ENCODE measurements around the gene ERP27.
A peak's percentile ranks its signal among the peaks of the same experiment; 100 is the strongest.

The ERP27 gene

DNA sequence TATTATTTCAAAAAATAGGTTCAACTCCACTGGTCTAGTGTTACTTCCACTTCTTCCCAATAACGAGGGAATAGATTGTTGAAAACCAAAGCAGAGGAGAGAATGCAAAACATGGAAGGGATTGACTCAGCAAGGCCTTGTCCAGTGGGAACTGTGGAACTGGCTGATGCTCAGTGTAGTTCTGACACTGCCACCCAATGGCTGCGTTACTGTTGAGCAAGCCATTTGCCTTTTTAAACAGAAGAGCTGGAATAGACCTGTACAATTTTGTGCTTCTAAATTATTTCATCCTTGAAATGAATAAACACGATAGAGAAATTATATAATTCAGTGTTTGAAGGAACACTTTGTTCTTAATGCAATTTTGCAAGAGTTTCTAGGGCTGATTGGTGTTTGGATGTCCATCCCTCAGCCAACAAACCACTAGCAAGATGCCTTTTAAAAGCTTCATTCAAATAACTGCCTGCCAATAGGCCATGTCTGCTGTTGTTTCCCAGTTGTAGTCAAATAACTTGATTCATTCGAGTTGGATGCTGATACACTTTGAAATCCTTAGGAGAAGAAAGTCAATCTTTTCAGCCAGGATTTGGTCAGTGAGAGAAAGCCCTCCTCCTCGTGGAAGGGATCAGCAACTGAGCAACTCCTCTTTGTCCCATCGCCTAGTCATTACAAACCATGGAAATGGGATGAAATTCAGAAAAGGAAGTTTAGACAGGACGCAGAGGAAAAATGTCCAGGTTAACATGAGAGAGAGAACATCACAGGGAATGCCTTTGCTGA is 45.4 kb downstream of the ERP27 start (continued):
- no peak for TF ChIP-seq ZNF280C (tag by site-specific recombination; IDR thresholded peaks at IDR 0.05)
- no peak for TF ChIP-seq BCL11A (tag by site-specific recombination; IDR thresholded peaks at IDR 0.05; ENCODE audit: low read depth)
- no peak for TF ChIP-seq ZNF626 (tag by site-specific recombination; IDR thresholded peaks at IDR 0.05)
- TF ChIP-seq, protein P1, sequence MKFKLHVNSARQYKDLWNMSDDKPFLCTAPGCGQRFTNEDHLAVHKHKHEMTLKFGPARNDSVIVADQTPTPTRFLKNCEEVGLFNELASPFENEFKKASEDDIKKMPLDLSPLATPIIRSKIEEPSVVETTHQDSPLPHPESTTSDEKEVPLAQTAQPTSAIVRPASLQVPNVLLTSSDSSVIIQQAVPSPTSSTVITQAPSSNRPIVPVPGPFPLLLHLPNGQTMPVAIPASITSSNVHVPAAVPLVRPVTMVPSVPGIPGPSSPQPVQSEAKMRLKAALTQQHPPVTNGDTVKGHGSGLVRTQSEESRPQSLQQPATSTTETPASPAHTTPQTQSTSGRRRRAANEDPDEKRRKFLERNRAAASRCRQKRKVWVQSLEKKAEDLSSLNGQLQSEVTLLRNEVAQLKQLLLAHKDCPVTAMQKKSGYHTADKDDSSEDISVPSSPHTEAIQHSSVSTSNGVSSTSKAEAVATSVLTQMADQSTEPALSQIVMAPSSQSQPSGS (tag by site-specific recombination; IDR thresholded peaks at IDR 0.05; ENCODE audit: low read depth), result no peak
- TF ChIP-seq, protein P2, sequence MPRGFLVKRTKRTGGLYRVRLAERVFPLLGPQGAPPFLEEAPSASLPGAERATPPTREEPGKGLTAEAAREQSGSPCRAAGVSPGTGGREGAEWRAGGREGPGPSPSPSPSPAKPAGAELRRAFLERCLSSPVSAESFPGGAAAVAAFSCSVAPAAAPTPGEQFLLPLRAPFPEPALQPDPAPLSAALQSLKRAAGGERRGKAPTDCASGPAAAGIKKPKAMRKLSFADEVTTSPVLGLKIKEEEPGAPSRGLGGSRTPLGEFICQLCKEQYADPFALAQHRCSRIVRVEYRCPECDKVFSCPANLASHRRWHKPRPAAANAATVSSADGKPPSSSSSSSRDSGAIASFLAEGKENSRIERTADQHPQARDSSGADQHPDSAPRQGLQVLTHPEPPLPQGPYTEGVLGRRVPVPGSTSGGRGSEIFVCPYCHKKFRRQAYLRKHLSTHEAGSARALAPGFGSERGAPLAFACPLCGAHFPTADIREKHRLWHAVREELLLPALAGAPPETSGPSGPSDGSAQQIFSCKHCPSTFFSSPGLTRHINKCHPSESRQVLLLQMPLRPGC (tag by site-specific recombination; IDR thresholded peaks at IDR 0.05), result no peak
- TF ChIP-seq ZNF548 (tag by site-specific recombination; IDR thresholded peaks at IDR 0.05), result no peak
- TF ChIP-seq SP3 (tag by site-specific recombination; IDR thresholded peaks at IDR 0.05), result no peak
- TF ChIP-seq ZNF768 (tag by site-specific recombination; IDR thresholded peaks at IDR 0.05), result no peak
- TF ChIP-seq ZNF621 (tag by site-specific recombination; IDR thresholded peaks at IDR 0.05), result no peak

- Histone ChIP-seq H3K4me3 (ENCODE audit: low read depth, low read length) (no peak overlapping the region), H3K36me3 (ENCODE audit: control insufficient read depth in 2 of 2, insufficient read depth in 1 of 2, low read length in 2 of 2) (no peaks in the 10 kb centered on the region), H3K4me1 (ENCODE audit: control insufficient read depth, insufficient read depth, low read length) (no peaks in the 10 kb centered on the region), H3K27ac (ENCODE audit: extremely low read depth, low read depth, low read length) (no peak overlapping the region), H3K9me3 (ENCODE audit: control insufficient read depth, insufficient read depth, low read depth, low read length) (no peaks in the 10 kb centered on the region)
- TF ChIP-seq YY1 (tag by site-specific recombination; IDR thresholded peaks at IDR 0.05) (no peak), ZNF701 (tag by site-specific recombination; IDR thresholded peaks at IDR 0.05) (no peak), ZNF19 (tag by site-specific recombination; IDR thresholded peaks at IDR 0.05; ENCODE audit: low read depth) (no peak), YY2 (tag by site-specific recombination; IDR thresholded peaks at IDR 0.05) (no peak), ZNF660 (tag by site-specific recombination; IDR thresholded peaks at IDR 0.05) (no peak)
- TF ChIP-seq, protein P1 (tag by site-specific recombination; IDR thresholded peaks at IDR 0.05; ENCODE audit: low read depth), result no peak
- ChIA-PET CTCF (interaction anchor here (0.8 kb wide), 2 partner anchors 17 to 116 kb away, joined by 3 to 4 read pairs; no protein-coding TSS in a partner anchor), POLR2A (no interaction called here)
Observed at GRCh38 chr12:14890701-14891100, 47.6 kb downstream of the ERP27 start.

DNA sequence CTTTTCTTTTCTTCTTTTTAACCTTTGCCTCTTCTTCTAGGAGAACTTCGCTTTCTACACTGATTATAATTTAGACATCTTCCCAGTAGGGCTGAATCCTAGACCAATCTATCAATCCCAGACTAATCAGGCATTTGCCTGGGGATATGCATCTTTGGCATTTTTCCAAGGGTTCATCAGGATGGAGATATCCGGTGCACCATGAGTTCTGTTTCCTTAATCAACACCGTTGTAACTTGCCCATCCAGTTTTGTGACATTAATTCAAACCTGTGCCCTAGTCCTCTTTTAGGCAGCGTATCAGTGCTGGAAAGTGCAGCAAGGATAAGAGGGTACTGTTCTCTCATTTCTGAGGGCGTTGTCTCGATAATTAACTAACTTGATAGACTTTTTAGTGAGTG is 52.1 kb downstream of the ERP27 start:
- TF ChIP-seq ZNF248 (tag by site-specific recombination; IDR thresholded peaks at IDR 0.05) (no peak), ZNF19 (tag by site-specific recombination; IDR thresholded peaks at IDR 0.05; ENCODE audit: low read depth) (no peak), ZBTB21 (tag by site-specific recombination; IDR thresholded peaks at IDR 0.05) (no peak), GLI2 (tag by site-specific recombination; IDR thresholded peaks at IDR 0.05; ENCODE audit: borderline replicate concordance, low read depth) (no peak), ZNF501 (tag by site-specific recombination; IDR thresholded peaks at IDR 0.05) (no peak), ZNF776 (tag by site-specific recombination; IDR thresholded peaks at IDR 0.05; ENCODE audit: borderline replicate concordance) (no peak), SCRT1 (tag by site-specific recombination; IDR thresholded peaks at IDR 0.05; ENCODE audit: borderline replicate concordance) (no peak), ZBTB48 (tag by site-specific recombination; IDR thresholded peaks at IDR 0.05) (peak; percentile 22; the same call in 1 of the 2 replicates)
- no peak overlapping the region for H3K4me3 ChIP-seq (ENCODE audit: low read depth, low read length)
- H3K27ac ChIP-seq (ENCODE audit: extremely low read depth, low read depth, low read length), result no peak overlapping the region

More for the DNA sequence above, 52.1 kb downstream of the ERP27 start:
- ChIA-PET POLR2A (no interaction called here), CTCF (interaction anchor here (0.6 to 1.2 kb wide), 2 partner anchors 86 to 648 kb away, joined by 3 read pairs; partner anchors contain the start of gene PDE6H)
- peaks cover 10% of the 10 kb centered on the region for H3K4me1 ChIP-seq (ENCODE audit: control insufficient read depth, insufficient read depth, low read length)
- H3K36me3 ChIP-seq (ENCODE audit: control insufficient read depth in 2 of 2, insufficient read depth in 1 of 2, low read length in 2 of 2), result no peaks in the 10 kb centered on the region
- H3K9me3 ChIP-seq (ENCODE audit: control insufficient read depth, insufficient read depth, low read depth, low read length), result no peaks in the 10 kb centered on the region

All from HEK293 (cell line).